ENCODE data around the gene TNFRSF8. TPM values are rescaled to one million over a fixed set of nuclear protein-coding genes. Genes with fewer than 3 reads are reported as not detected.
A peak's percentile ranks its signal among the peaks of the same experiment; 100 is the strongest.

Gene TNFRSF8
- total and polyA plus RNA-seq, 4 experiments from 2014 or later = not detected

GRCh38 chr1:12111741-12112140 lies 48.6 kb downstream of the TNFRSF8 start:
- no peak for DNase-seq
- Histone ChIP-seq H3K27me3 (ENCODE audit: insufficient read depth, low read length) (no peaks in the 10 kb centered on the region), H3K27ac (ENCODE audit: low read depth, low read length) (no peak overlapping the region), H3K4me1 (ENCODE audit: insufficient read depth, low read length) (peaks cover 4% of the 10 kb centered on the region), H3K36me3 (ENCODE audit: insufficient read depth, low read length) (no peaks in the 10 kb centered on the region), H3K4me3 (ENCODE audit: low read length in 2 of 2) (no peak overlapping the region), H3K9me3 (ENCODE audit: control insufficient read depth in 1 of 2, low read length in 2 of 2) (no peaks in the 10 kb centered on the region)
- H3K27me3 Mint-ChIP-seq = no peaks in the 10 kb centered on the region
- ChIA-PET POLR2A (ENCODE audit: partially characterized antibody) (no interaction called here), CTCF (ENCODE audit: partially characterized antibody) (interaction anchor here (1.5 to 2.3 kb wide), 2 partner anchors 13 to 132 kb away, joined by 4 to 12 read pairs; no protein-coding TSS in a partner anchor)
- intact Hi-C loops (cut with micrococcal nuclease) = no loop called here
- H3K9me3 Mint-ChIP-seq = no peaks in the 10 kb centered on the region
- H3K4me3 Mint-ChIP-seq = no peak overlapping the region
- peaks cover 1 to 7% (median 4%) of the 10 kb centered on the region in 4 donors for H3K4me1 Mint-ChIP-seq
- H3K27ac Mint-ChIP-seq = no peak overlapping the region
- H3K36me3 Mint-ChIP-seq = no peaks in the 10 kb centered on the region

GRCh38 chr1:12112711-12113161 lies 49.6 kb downstream of the TNFRSF8 start:
- CTCF ChIA-PET (ENCODE audit: partially characterized antibody) = interaction anchor here (1.5 to 2.3 kb wide), 2 partner anchors 12 to 131 kb away, joined by 4 to 12 read pairs; no protein-coding TSS in a partner anchor
- POLR2A ChIA-PET (ENCODE audit: partially characterized antibody) = no interaction called here

GRCh38 chr1:12113433-12114339 lies 50.6 kb downstream of the TNFRSF8 start:
- Mint-ChIP-seq H3K4me3 (no peak overlapping the region), H3K27ac (no peak overlapping the region), H3K27me3 (no peaks in the 10 kb centered on the region), H3K4me1 (peaks cover 4 to 12% (median 8%) of the 10 kb centered on the region in 4 donors), H3K36me3 (no peaks in the 10 kb centered on the region), H3K9me3 (no peaks in the 10 kb centered on the region)
- H3K4me1 ChIP-seq (ENCODE audit: insufficient read depth, low read length) = peaks cover 4% of the 10 kb centered on the region
- H3K4me3 ChIP-seq (ENCODE audit: low read length in 2 of 2) = no peak overlapping the region
- POLR2A ChIA-PET (ENCODE audit: partially characterized antibody) = no interaction called here
- DNase-seq = no peak
- intact Hi-C loops (cut with micrococcal nuclease) = no loop called here
- no peaks in the 10 kb centered on the region for H3K9me3 ChIP-seq (ENCODE audit: control insufficient read depth in 1 of 2, low read length in 2 of 2)
- no peak overlapping the region for H3K27ac ChIP-seq (ENCODE audit: low read depth, low read length)
- CTCF ChIA-PET (ENCODE audit: partially characterized antibody) = interaction anchor here (0.9 to 2.1 kb wide), 3 partner anchors 10 to 96 kb away, joined by 3 to 13 read pairs (median 3); no protein-coding TSS in a partner anchor
- H3K36me3 ChIP-seq (ENCODE audit: insufficient read depth, low read length) = no peaks in the 10 kb centered on the region
- H3K27me3 ChIP-seq (ENCODE audit: insufficient read depth, low read length) = no peaks in the 10 kb centered on the region

More at GRCh38 chr1:12112711-12113161, 49.6 kb downstream of the TNFRSF8 start:
- intact Hi-C loops (cut with micrococcal nuclease) = no loop called here
- no peak overlapping the region for H3K4me3 Mint-ChIP-seq
- H3K27me3 Mint-ChIP-seq = no peaks in the 10 kb centered on the region
- Histone ChIP-seq H3K36me3 (ENCODE audit: insufficient read depth, low read length) (no peaks in the 10 kb centered on the region), H3K27ac (ENCODE audit: low read depth, low read length) (no peak overlapping the region), H3K4me1 (ENCODE audit: insufficient read depth, low read length) (peaks cover 4% of the 10 kb centered on the region), H3K9me3 (ENCODE audit: control insufficient read depth in 1 of 2, low read length in 2 of 2) (no peaks in the 10 kb centered on the region), H3K4me3 (ENCODE audit: low read length in 2 of 2) (no peak overlapping the region), H3K27me3 (ENCODE audit: insufficient read depth, low read length) (no peaks in the 10 kb centered on the region)
- DNase-seq = no peak
- H3K9me3 Mint-ChIP-seq = no peaks in the 10 kb centered on the region
- H3K4me1 Mint-ChIP-seq = peaks cover 1 to 7% (median 4%) of the 10 kb centered on the region in 4 donors
- no peaks in the 10 kb centered on the region for H3K36me3 Mint-ChIP-seq
- H3K27ac Mint-ChIP-seq = no peak overlapping the region

- no peak for DNase-seq
- H3K9me3 ChIP-seq (ENCODE audit: control insufficient read depth in 1 of 2, low read length in 2 of 2) = no peaks in the 10 kb centered on the region
- no peak overlapping the region for H3K27ac ChIP-seq (ENCODE audit: low read depth, low read length)
- no peaks in the 10 kb centered on the region for H3K36me3 ChIP-seq (ENCODE audit: insufficient read depth, low read length)
- H3K9me3 Mint-ChIP-seq = no peaks in the 10 kb centered on the region
- ChIA-PET CTCF (ENCODE audit: partially characterized antibody) (interaction anchor here (0.7 to 2.1 kb wide), 4 partner anchors 10 to 96 kb away, joined by 3 to 13 read pairs (median 4); no protein-coding TSS in a partner anchor), POLR2A (ENCODE audit: partially characterized antibody) (no interaction called here)
- peaks cover 4% of the 10 kb centered on the region for H3K4me1 ChIP-seq (ENCODE audit: insufficient read depth, low read length)
- no peaks in the 10 kb centered on the region for H3K27me3 ChIP-seq (ENCODE audit: insufficient read depth, low read length)
- no peak overlapping the region for H3K4me3 ChIP-seq (ENCODE audit: low read length in 2 of 2)
- peaks cover 4 to 12% (median 8%) of the 10 kb centered on the region in 4 donors for H3K4me1 Mint-ChIP-seq
- no peaks in the 10 kb centered on the region for H3K27me3 Mint-ChIP-seq
- H3K27ac Mint-ChIP-seq = no peak overlapping the region
- no peaks in the 10 kb centered on the region for H3K36me3 Mint-ChIP-seq
- H3K4me3 Mint-ChIP-seq = no peak overlapping the region
- intact Hi-C loops (cut with micrococcal nuclease) = no loop called here
Observed at GRCh38 chr1:12114340-12114683, 51.2 kb downstream of the TNFRSF8 start.

DNA sequence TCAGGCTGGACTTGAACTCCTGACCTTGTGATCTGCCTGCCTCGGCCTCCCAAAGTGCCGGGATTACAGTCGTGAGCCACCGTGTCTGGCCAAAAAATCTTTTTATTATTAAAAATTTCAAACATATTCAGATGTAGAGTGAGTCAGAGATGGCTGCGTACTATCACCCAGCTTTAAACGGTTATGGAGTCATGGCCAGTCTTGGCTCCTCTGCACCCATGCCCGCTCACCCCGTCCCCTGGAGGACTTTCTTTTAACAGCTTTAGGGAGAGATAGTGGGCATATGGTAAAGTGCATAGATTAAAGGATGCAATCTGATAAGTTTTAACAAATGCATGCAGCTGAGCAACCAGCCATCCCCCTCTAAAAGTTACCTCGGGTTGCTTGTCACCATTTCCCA lies 51.8 kb downstream of the TNFRSF8 start:
- H3K27me3 ChIP-seq (ENCODE audit: insufficient read depth, low read length) = no peaks in the 10 kb centered on the region
- no peak overlapping the region for H3K27ac ChIP-seq (ENCODE audit: low read depth, low read length)
- Mint-ChIP-seq H3K27me3 (no peaks in the 10 kb centered on the region), H3K4me3 (no peak overlapping the region), H3K27ac (peak overlapping the region in 2 of 7 donors; percentile 15 to 41), H3K36me3 (no peaks in the 10 kb centered on the region), H3K9me3 (no peaks in the 10 kb centered on the region), H3K4me1 (peaks cover 4 to 13% (median 9%) of the 10 kb centered on the region in 4 donors)
- intact Hi-C loops (cut with micrococcal nuclease) = loop anchor here (5.0 kb wide), 1 partner anchor 278 kb away; no protein-coding TSS in a partner anchor
- CTCF ChIA-PET (ENCODE audit: partially characterized antibody) = interaction anchor here (0.7 to 2.1 kb wide), 3 partner anchors 9 to 73 kb away, joined by 3 to 13 read pairs (median 5); no protein-coding TSS in a partner anchor
- POLR2A ChIA-PET (ENCODE audit: partially characterized antibody) = no interaction called here
- H3K4me1 ChIP-seq (ENCODE audit: insufficient read depth, low read length) = peaks cover 4% of the 10 kb centered on the region
- H3K36me3 ChIP-seq (ENCODE audit: insufficient read depth, low read length) = no peaks in the 10 kb centered on the region
- DNase-seq = no peak
- no peaks in the 10 kb centered on the region for H3K9me3 ChIP-seq (ENCODE audit: control insufficient read depth in 1 of 2, low read length in 2 of 2)
- H3K4me3 ChIP-seq (ENCODE audit: low read length in 2 of 2) = no peak overlapping the region

DNA sequence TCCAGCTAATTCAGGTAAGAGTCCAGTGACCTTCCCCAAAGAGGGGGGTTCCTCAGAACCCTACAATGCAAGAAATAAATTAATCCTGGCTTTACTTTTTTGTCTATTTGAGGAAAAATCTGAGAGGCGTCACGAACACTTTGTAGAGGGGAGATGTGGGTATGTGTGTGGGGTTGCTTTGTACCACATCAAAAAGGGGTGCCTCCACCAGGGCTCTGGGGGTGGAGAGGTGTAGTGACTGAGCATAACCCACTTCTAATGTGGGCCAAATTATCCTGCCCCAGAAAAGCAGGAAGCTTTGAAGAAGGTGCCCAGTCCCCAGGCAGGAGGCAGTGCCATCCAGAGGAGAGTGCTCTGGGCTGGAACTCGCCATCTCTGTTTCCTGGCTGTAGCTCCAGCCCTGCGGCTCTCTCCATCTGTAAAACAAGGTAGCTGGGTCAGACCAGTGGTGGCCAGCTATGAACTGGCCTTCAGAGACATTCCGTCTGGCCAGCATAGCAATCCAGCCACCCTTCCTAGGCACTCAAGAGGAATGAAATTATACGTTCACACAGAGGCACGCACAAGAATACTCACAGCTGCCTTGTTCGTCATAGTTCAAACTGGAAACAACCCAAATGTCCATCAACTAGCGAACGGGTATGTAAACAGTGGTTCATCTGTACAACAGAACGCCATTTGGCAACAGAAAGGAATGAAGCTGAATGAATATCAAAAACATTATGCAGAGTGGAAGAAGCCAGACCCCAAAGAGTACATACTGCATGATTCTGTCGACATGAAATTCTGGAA lies 58.3 kb downstream of the TNFRSF8 start:
- no peaks in the 10 kb centered on the region for H3K36me3 ChIP-seq (ENCODE audit: insufficient read depth, low read length)
- CTCF ChIA-PET (ENCODE audit: partially characterized antibody) = interaction anchor here (0.6 to 11.9 kb wide), 8 partner anchors 12 to 538 kb away, joined by 3 to 296 read pairs (median 49); no protein-coding TSS in a partner anchor
- peak overlapping the region in 5 of 8 donors; percentile 29 to 52 (median 34) for H3K4me3 Mint-ChIP-seq
- H3K27me3 Mint-ChIP-seq = no peaks in the 10 kb centered on the region
- H3K9me3 Mint-ChIP-seq = peaks cover 0 to 2% (median 0%) of the 10 kb centered on the region in 8 donors
- peak overlapping the region in 5 of 7 donors; percentile 17 to 67 (median 62) for H3K27ac Mint-ChIP-seq
- H3K9me3 ChIP-seq (ENCODE audit: control insufficient read depth in 1 of 2, low read length in 2 of 2) = no peaks in the 10 kb centered on the region
- no peaks in the 10 kb centered on the region for H3K36me3 Mint-ChIP-seq
- POLR2A ChIA-PET (ENCODE audit: partially characterized antibody) = interaction anchor here (1.1 to 39.9 kb wide), 4 partner anchors 12 to 213 kb away, joined by 3 to 1713 read pairs (median 14); partner anchors contain the start of gene TNFRSF1B
- no peak overlapping the region for H3K27ac ChIP-seq (ENCODE audit: low read depth, low read length)
- peaks cover 23 to 46% (median 37%) of the 10 kb centered on the region in 4 donors for H3K4me1 Mint-ChIP-seq
- H3K4me3 ChIP-seq (ENCODE audit: low read length in 2 of 2) = no peak overlapping the region
- H3K27me3 ChIP-seq (ENCODE audit: insufficient read depth, low read length) = no peaks in the 10 kb centered on the region
- peak; percentile 33 to 50 (median 47) for DNase-seq
- peaks cover 30% of the 10 kb centered on the region for H3K4me1 ChIP-seq (ENCODE audit: insufficient read depth, low read length)
- intact Hi-C loops (cut with micrococcal nuclease) = no loop called here

All from CD4-positive, alpha-beta memory T cell (primary cell).